NCI-H345 (cell line): ENCODE data around the gene TUB.
A peak's percentile ranks its signal among the peaks of the same experiment; 100 is the strongest.

Experiments
- DNase-seq: peaks from one replicate; lab custom pipeline; 2025; lab: John Stamatoyannopoulos, UW

The TUB gene

DNA sequence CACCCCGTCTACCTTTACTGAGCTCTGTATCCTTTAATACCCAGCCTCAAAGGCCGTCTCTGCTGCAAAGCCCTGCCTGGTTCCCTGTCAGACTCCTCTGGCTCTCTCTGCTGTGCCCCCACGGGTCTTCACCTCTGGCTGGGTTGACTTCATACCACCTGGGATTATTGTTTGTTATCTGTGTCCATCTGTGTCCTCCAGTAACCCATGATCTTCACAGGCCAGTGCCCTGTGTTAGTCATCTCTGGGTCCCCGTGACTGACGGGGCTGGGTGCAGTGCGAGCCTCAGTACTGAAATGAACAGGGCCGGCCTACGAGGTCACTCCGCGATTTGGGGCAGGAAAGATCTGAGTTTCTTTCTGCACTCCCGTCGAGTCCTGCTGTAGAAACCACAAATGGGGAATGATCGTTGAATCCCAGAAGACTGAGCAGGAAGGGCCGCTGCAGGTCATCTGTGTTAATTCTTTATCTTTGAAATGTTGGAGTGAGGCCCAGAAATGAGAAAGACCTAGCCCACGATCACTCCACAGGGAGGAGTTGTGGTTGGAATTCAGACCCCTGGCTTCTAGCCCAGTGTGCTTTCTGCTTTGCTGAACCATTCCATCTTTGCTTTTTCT is 12.3 kb upstream of the TUB start:
- DNase-seq = peak; percentile 16

DNA sequence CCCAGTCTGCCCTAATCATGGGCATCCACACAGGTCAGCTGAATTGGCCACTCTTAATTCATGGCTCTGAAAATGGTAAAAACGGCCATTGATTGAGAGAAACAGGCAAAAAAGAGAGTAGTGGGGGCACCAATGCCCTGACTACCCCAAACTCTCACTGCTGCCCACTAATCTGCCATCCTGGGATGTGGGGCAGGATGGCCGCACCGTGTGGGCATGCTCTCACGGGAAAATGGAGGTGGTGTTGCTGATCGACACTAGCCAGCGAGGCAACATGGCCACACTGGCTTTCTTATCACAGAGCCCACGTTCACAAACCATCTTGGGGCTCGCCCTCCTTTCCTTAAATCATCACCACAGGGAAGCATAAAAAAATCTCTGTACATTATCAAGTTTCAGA is 11.2 kb upstream of the TUB start:
- no peak for DNase-seq

DNA sequence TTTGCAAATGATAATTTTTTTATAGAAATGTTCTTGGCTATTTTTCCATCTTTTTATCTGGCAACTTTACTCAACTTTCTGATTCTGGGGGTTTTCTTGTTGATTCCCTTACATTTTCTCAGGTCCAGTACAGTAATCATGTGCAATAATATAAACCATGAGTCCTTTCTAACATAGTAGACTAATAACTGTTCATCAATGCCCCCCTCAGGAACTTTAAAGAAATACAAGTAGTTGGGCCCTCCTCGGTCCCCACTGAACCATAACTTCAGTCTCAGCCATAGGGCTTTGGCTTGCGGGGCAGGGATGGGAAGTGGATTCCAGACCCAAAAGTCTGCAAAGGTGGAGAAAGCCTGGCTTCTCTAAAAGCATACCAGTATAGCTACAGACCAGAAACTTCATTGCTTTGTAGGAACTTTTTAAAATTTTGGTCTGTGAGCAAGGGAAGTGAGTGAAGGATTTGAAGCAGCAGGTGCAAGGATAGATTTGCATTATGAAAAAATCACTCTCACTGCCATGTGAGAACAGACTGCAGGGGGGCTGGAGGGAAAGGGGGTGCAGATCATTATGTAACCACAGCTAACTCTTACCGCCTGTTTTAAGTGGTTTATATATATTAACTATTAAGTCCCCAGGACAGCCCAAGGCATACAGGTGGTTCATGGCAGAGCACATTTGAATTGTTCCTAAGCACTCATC is 10.4 kb upstream of the TUB start:
- peak; percentile 11 for DNase-seq

DNA sequence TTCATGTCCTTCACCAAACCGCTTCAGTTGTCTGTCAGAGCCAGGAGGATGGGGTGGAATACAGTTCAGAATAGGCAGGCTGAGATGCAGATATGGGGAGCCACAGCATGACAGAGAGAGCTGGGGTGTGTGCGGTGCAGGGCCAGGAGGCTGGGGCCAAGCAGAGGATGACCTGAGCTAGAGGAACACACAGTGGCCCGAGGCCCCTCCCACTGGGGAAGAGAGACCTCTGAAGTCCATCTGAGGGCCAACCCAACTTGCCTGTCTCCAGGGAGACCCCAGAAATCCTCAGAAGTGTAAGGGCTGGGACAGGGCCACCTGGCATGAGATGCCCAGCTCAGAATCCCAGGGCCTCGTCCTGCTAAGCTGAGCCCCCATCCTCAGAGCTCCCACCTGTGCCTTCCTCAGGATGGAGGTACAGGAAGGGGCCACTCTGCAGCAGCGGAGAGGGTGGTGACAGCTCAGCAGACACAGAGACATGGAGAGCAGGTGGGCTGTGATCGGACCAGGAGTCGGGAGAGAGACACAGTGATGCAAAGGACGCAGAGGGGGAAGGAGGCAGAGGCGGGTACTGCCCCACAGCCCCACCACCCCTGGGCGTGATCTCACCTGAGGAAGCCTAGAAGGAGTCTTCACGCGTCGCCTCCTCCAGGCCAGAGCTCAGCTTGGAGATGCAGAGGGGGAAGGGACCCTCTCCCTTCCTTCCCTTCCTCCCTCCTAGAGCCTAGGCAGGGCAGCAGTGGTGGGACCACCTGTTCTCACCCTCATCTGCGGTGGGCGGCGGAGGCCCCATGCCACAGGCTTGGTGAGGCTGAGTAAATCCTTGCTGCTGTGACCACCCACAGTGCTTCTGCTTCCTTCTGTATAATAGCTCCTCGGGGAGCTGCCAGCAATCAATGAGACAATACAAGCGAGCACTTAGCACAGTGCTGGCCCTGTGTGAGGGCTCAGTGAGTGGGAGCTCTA is 9.1 kb upstream of the TUB start:
- DNase-seq = peak; percentile 66

DNA sequence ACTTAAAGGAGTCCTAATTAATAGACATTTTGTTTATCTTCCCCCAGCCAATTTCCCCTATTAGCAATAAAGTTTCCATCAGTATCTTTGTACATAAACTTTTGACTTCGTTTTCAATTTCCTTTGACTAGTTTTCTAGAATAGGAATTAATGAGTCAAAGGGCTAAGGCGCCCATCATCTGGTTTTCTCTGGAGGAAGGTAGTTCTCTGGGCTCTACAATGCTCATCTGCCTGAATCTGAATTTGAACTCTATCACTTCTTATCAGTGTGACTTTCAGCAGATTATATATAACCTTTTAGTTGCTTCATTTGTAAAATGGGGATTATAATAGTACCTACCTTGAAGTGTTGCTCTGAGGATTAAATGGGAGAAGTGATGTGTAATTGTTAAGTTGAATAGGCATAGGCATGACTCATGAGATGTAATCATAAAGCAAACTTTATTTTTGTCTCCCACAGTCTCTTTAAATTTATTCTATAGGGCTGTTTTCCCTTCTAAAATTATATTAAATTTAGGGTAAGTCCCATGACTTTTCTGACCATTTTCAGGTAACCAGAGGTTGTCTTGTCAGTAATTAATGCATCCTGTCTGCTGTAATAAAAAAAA is 5.8 kb upstream of the TUB start:
- DNase-seq = no peak

DNA sequence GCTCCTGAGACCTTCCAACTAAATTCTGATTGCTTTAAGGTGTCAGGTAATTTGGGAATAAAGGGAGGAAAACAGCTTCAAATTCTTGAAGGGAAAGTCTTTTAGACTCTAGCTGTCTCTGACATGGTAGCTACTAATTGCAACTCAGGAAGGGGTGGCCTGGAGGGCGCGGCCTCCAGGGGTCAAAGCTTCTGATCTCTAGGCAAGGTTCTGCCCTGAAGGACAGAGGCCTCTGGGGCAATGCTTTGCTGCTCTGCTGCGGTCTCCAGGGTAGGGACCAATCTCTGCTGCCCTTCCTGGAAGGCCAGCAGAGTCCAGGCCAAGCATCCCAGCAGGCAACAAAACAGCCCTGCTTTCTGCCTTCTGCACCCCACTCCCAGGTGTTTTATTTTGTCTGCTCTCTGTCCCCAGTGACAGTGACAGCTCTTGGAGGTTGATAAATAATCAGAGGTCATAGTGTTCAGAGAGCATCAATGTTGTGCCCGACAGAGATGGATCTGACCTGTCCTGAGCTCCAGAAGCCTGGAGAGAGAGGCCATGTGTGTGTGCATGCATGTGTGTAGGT is 1.8 kb upstream of the TUB start:
- DNase-seq = no peak

DNA sequence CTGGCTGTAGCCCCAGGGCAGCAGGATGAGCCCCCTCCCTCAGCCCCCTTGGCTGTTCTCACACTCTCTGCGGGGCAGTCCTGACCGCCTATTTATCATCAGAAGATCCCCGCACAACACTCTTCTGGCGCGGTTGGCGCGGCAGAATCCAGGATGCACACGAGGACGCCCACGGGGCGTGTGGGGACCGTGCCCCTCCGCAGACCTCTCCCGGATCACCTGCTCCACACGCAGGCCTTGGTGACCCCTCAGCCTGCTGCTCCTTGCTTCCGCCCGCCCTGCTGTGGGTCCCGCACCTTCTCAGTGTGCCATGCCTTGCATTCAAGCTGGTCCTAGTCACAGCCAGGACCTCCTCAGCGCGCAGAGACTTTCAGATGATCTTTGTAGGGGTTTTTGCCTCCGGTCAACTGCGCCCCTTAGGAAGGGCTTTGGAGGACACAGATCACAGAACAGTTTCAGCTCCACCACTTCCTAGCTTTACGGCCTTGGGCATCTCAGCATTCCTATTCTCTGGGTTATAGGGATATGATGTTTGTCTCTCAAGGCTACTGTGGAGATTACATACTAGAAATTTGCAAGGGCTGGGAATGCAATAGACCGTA is 841 bp upstream of the TUB start:
- no peak for DNase-seq

DNA sequence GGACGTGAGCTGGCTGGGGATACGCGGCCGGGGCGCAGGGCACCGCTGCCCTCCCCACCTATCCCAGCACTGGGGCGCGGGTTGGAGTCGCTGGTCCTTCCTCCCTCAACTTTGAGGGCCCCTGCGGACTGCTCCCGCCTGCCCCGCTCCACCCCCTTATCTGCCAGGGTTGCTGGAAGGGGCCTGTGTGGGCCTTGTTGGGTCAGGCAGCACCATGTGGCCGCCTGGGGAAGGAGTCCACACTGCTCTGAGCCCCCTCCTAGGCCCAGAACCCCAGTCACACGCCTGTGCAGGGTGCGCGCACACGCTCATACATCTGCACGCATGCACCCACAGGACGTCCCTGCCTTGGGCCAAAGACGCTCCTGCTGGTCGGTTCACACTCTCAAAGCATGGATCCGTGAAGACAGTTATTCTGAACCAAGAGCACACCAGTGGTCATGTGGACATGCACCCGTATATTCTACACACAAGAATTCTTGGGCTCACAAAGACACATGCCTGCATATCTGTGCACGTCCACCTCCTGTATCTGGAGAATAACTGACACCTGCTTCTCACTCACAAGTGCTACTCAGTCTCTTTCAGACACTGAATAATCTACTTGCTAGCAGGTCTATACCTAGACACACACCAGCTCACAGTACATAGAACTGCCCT is 710 bp downstream of the TUB start:
- no peak for DNase-seq

DNA sequence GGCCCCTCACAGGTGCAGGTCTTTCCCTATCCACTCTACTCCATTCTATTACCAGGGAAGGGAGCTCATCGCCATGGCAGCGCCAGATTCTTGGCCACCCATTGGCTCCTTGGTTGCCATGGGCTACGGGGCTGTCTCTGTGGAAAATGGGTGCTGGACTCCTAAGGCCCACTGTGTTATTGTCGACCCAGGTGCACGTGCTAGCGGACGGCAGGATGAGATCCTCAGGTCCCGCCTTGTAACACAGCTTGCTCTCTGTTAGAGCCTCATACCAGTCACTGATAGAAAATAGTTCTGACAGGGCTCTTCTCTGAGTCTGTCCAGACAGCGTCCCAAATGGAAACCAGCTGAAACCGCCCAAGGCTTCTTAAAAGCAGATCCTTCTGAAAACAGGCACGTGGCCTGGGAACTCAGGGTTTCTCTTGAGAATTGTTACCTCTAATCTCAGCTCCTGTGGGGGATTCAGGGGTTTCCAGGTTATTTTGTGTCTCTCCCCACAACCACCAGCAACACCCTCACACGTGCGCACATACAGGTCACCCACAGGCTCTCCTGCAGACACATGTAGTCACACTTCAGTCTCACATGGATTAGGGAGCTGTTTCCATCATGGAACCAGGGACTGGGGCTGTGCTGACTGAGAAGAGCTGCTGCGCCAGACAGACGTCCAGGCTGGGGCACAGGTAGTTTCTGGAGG is 1.5 kb downstream of the TUB start:
- DNase-seq = peak; percentile 10

DNA sequence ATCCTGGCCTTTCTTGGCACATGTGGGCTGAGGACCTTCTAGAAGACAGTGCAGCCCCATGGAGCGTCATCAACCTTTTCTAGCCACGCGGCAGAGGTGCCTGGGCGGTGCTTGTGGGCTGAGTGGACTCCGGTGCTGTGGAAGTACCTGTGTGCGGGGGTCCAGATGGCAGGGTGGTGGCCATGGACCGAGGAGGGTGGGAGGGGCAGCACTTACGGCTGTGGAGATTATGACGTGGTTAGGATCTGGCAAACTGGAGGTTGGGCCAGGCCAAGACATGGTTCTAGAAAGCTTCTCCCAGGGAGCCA is 2.0 kb downstream of the TUB start:
- DNase-seq = no peak

DNA sequence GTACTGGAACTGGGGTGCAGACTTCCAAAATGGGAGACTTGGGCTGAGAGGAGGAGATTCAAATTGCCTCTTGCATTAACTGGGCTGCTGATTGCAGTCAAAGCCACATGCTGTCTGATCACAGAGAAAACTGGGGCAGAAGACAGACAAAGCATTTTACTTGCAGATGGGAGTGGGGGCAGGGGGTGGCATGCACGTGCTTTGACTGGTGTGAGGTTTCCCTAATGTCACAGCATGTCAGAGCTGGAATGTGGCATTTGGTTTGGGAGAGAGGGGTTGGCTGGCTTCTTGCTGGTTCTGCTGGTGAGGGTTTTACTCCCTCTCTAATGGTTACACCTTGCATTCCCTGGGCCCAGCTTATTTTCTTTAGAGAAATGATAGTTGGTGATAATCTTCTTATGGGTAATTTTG is 2.9 kb downstream of the TUB start:
- no peak for DNase-seq

DNA sequence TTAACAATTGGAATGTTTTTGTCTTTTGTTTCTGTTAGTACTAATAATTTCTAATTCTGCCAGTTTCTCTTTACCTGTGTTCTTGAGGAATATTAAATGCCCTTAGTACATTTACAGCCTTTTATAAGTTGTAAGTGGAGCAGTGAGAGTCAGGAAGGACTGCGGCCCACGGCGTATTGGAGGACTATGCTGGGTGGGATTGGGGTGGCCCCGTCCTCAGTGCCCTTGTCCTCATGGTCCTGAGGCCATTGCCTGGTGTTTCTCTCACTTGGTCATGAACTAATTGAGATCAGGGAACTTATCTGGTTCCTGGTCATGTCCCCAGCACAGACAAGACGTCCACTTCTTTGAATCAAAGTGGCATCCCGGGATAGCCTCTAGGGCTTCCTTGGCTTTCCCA is 3.3 kb downstream of the TUB start:
- DNase-seq = no peak

DNA sequence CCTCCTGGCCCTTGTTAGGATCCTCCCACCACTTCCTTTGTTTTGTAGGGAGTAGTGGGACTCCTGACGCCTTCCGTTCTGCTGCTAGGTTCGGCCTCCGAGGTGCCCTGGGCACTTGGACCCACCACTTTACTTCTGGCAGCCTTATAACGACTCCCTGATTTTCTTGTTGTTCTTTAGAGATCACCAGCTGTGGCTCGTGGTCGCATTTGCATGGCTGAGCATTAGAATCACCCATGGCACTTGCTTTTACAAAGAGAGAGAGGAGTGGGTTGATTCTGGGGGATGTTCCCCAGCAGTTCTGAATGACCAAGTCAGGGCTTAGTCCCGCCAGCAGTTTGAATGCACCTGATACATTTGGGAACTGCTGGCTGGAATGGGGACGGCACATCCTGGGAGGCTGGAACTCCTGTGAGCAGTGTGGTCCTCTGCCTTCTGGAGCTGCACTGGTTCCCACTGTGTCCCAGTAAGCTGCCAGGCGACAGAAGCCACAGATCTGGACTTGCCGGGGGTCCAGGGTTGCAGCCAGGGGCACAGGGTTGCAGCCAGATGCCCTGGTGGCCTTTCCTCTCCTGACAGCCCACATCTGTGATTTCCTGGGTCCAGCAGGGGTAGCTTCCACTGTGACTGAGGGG is 4.1 kb downstream of the TUB start:
- DNase-seq = no peak

DNA sequence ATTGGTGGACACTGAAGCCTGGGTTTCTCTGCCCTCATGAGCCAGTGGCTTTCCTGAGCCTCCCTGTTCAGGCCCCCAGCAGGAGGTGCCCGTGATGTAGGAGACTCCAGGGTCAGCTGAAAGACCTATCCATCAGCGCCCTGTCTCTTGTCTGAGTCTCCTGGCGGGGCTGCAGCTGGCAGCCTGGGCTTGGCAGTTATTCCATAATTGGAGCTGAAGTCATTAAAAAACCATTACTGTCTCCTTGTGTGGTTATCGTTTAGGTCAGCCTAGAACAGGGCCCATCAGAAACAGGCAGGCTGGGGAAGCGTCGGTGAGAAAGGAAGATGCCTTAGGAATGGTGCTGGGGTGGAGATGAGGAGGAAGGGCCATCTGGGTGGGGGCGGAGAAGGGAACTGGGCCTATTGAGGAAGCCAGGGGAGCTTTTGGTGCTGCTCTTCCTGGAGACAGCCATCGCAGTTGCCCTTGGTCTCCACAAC is 5.0 kb downstream of the TUB start:
- peak; percentile 44 for DNase-seq

DNA sequence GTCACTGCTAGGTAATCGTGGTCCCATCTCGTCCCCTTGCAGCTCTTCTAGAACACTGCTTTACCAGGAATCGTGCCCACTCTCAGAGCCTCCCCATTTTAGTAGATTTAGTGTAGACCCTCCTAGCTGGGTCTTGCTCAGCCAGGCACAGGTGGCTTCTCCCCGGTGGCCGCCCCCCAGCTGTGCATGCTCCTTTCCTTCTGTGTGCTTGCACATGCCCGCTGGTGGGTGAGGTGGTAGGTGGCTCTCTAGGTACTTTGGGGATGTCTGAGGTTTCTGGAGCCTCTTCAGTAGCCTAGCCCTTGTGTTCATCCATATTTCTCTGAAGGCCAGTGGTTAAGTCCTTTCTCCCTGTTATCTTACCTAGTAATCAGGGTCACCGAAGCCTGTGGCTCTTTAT is 5.6 kb downstream of the TUB start:
- no peak for DNase-seq

DNA sequence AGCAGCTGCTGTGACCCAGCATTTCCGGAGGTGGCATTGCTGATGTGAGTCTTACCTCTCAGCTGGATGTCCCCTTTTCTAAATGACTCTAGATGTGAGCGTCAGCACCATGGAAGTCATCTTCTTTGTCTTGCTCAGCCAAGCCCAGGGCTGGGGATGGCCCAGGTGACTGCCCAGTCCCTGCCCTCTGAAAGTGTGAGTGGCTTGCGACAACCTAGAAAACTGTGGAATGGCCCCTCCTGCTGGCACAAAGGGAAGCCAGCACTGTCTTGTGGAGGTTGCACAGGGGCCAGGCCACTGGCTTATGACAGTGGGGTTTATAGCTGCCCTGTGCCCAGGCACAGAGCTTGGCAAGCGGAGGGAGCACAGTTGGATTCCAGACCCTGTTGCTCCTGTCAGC is 6.2 kb downstream of the TUB start:
- no peak for DNase-seq

DNA sequence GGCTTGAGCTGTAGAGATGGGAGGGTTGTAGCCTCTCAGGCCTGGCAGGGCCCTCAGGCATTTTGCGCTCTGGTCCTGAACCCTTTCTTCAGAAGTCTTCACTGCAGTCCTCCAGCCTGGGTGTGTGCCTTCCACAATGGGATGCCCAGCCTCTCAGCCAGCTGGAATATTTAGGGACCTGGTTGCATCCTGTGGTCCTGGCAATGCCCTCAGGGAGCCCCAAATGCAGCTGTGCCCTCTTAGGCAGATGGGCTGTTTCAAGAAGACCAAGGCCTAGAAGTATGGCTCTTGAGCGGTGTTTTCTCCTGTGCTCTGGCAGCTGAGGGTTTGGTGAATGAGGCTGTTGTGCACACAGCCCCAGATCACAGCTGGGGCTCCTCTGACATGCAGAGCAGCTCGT is 6.7 kb downstream of the TUB start:
- no peak for DNase-seq

DNA sequence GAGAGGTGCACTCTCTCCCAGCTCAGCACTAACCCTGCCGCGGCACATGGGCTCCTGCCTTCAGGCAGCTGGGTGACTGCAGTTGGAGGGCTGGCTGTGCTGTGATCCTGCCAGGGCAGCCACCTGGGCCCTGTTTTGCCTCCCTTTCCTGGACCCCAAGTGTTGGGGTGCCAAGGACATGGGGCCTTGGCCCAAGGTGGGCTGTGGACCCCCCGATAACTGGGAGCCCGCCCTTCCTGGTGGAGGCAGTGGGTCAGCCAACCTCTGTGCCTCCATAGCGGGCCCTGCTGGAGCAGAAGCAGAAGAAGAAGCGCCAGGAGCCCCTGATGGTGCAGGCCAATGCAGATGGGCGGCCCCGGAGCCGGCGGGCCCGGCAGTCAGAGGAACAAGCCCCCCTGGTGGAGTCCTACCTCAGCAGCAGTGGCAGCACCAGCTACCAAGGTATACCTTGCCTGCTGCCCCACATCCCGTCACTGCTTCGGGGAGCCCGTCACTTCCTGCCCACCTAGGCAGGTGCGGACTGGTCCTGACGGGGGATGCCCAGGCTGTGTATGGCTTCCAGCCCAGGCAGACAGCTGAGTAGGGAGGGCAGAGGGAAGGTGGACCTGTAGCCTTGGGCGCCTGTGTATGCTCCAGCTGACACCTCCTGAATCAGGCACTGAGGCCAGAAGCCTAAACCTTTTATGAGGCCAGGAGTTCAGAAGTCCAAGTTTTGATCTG is 8.9 kb downstream of the TUB start:
- DNase-seq = no peak

DNA sequence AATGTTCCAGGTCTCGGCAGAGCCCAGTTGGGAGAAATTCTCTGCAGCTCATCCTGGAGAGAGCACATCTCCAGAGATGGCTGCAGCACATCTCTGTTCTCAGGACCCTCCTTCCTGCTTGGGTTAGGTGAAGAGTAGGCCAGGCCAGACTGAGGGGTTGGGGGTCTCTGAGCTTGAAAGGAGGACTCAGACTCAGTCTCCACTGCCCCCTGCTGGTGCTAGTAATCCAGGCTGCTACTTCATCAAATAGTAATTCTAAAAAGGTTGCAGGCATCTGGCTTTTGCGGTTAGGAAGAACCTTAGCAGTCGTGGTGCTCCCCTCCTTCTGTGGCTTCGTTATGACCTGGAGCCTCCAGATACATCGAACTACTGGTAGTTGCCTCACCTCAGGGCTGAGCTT is 9.7 kb downstream of the TUB start:
- peak; percentile 21 for DNase-seq

DNA sequence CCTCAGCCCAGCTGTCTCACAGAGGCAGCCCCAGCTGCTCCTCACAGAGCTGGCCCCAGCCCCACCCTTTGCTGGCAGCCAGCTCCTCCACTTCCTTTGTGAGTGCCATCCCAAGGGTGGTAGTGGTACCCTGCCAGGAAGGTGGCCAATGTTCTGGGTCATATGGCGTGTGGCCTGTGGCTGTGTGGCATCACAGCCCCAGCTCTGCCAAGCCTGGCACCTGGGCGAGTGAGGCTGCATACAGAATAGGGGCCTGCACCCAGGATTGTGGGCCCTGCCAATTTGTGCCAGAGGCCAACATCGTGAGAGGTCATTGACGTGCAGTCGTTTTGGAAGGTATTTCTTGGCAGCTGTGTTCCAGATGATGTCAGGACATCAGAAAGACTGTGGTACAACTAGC is 10.7 kb downstream of the TUB start:
- no peak for DNase-seq
